Stimulated activated CD8-positive, alpha-beta memory T cell treated with anti-CD3 and anti-CD28 coated beads, Interleukin-4, amount 100 ng/mL, for 1 hour (primary cell): ENCODE data around the gene HIPK4.
"Not testable (repeated sequence)": the region's sequence is repeated elsewhere in the genome, so short reads cannot be mapped to it uniquely, and the experiment has no call there.

Experiments used
- DNase-seq, 2 donors: peaks; one replicate each; pipeline ENCODE4 v3.0.0-alpha.2; 2020; ENCODE audit warnings: low read depth in 2 of 2, low spot score in 1 of 2

Gene HIPK4

GRCh38 chr19:40341601-40342482 lies 48.1 kb downstream of the HIPK4 start:
- DNase-seq, result no peak

DNA sequence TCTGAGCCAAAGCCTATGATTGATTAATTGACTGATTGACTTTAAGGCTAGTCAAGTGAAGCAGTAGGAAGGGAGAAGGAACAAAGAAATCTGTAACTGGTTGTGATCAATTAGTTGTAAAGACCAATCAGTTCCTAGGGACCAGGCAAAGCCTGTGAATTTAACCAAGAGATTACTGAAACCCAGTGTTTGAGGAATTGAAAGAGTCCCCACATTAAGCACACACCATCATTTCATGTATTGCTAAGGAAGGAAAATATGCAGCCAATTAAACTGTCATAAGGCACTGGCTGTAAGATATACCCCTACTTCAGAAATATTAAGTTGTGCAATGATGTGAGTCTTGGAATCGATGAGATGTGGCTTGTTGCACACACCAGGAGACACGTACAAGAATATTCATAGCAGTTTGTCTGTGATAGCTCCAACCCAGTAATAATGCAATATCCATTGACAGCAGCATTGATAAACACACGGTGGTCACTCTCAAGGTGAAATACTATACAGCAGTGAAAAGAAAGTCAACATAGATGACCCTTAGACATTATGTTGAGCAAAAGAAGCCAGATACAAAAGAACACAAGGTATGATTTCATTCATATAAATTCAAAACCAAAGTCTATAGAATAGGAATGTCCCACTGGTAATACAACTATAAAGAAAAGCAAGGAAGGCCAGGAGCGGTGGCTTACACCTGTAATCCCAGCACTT lies 50.8 kb downstream of the HIPK4 start:
- DNase-seq, result no peak

- DNase-seq, result no peak
Measured at GRCh38 chr19:40337594-40337993, 52.4 kb downstream of the HIPK4 start.

DNA sequence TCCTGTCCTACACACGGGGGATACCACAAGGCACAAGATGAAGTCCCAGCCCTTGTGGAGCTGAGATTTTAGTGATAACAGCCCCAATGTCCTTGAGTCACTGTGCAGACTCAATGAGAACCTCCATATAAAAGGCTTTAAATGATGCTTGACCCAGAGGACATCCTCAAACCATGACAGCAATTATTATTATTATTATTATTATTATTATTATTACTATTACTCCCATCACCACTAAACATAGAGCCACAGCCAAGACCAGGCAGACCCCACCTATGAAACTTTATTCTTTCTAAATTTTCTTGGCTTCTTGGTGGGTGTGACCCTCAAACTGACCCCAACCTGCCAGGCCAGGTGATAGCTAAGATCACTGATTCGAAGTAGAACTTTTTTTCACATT lies 52.9 kb downstream of the HIPK4 start:
- no peak for DNase-seq

DNA sequence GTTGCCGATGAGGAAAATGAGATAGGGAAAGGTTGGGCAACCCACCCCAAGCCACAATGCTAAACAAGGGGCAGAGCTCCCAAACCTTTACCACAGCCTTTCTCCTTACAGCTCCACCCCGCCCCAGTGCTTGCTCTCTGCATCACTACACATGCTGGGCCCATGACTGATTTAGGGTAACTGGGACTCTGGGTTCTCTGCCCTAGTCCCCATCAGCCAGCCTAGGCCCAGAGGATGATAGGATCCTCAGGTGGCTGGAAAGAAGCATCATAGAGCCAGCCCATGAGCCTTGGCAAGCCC lies 53.4 kb downstream of the HIPK4 start:
- no peak for DNase-seq

- no peak for DNase-seq
Measured at GRCh38 chr19:40335855-40336600, 54.0 kb downstream of the HIPK4 start.

DNA sequence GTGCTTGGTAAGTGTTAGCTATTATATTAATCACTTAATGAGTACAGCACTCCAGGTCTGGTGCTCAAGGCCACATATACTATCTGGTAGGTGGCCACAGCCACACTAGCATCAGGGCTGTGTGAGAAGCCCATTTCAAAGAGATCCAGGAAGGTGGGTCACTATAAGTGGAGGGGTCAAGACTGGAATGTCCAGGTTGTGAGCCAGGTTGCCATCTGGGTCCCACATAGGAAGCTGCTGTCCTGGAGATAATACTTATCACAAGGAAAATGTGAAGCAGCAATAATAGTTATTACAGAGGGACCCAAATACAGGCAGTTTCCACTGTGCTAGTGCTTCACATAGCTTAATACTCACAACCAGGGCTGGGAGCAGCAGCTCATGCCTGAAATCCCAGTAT lies 54.9 kb downstream of the HIPK4 start:
- DNase-seq, result no peak

DNA sequence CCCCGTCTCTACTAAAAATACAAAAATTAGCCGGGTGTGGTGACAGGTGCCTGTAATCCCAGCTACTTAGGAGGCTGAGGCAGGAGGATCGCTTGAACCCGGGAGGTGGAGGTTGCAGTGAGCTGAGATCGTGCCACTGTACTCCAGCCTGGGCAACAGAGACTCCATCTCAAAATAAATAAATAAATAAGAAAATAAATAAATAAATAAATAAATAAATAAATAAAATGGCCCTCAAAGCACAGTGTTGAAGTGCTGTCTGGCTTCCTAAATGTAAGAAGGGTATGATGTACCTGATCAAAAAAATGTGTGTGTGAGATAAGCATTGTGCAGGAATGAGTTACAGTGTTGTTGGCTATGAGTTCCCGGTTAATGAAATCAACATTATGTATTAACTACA lies 56.9 kb downstream of the HIPK4 start:
- DNase-seq, result not testable (repeated sequence)

GRCh38 chr19:40332669-40333068 lies 57.3 kb downstream of the HIPK4 start:
- DNase-seq, result no peak

DNA sequence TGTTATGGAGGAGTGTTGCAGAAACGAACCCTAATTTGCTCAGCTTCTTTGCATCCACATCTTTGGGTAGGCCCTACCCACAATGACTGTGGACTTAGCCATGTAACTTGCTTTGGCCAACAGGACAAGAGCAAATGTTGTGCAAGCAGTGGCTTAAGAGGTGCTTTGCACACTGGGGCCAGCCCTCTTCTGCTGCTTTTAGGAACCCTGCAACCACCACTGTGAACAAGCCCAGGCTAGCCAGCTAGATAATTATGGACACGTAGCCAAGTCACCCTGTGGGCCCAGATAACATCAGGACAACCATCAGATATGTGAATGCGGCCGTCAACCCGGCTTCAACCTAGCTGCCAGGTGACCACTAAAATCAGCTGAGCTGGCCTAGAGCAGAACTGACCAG lies 58.9 kb downstream of the HIPK4 start:
- no peak for DNase-seq
